Measurements from ENCODE around the gene FHAD1. TPM values are rescaled to one million over a fixed set of nuclear protein-coding genes. Genes with fewer than 3 reads are reported as not detected.
A peak's percentile ranks its signal among the peaks of the same experiment; 100 is the strongest.

FHAD1 gene
- total RNA-seq, 1 donor from 2014 or later, result not detected

DNA sequence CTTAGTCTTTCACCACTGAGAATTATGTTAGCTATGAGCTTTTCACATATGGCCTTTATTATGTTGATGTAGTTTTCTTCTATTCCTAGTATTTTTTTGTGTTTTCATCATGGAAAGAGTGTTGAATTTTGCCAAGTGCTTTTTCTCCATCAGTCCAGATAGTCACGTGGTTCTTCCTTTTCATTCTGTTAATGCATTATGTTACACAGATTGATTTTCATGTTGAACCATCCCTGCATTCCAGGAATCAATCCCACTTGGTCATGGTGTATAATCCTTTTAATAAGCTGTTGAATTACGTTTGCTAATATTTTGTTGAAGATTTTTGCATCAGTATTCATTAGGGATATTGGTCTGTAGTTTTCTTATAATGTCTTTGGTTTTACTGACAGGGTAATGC lies 17.7 kb downstream of the FHAD1 start:
- no peaks in the 10 kb centered on the region for H3K4me1 Mint-ChIP-seq (ENCODE audit: unreplicated experiment)
- no peak for DNase-seq (ENCODE audit: extremely low spot score, unreplicated experiment)
- TF ChIP-seq, protein P1, sequence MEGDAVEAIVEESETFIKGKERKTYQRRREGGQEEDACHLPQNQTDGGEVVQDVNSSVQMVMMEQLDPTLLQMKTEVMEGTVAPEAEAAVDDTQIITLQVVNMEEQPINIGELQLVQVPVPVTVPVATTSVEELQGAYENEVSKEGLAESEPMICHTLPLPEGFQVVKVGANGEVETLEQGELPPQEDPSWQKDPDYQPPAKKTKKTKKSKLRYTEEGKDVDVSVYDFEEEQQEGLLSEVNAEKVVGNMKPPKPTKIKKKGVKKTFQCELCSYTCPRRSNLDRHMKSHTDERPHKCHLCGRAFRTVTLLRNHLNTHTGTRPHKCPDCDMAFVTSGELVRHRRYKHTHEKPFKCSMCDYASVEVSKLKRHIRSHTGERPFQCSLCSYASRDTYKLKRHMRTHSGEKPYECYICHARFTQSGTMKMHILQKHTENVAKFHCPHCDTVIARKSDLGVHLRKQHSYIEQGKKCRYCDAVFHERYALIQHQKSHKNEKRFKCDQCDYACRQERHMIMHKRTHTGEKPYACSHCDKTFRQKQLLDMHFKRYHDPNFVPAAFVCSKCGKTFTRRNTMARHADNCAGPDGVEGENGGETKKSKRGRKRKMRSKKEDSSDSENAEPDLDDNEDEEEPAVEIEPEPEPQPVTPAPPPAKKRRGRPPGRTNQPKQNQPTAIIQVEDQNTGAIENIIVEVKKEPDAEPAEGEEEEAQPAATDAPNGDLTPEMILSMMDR (IDR thresholded peaks at IDR 0.05), result no peak
- no peaks in the 10 kb centered on the region for H3K36me3 Mint-ChIP-seq (ENCODE audit: unreplicated experiment)
- H3K27ac Mint-ChIP-seq (ENCODE audit: unreplicated experiment), result no peak overlapping the region
- no peaks in the 10 kb centered on the region for H3K9me3 Mint-ChIP-seq (ENCODE audit: unreplicated experiment)
- H3K4me3 Mint-ChIP-seq (ENCODE audit: unreplicated experiment), result no peak overlapping the region
- H3K27me3 Mint-ChIP-seq (ENCODE audit: unreplicated experiment), result peaks cover 55% of the 10 kb centered on the region

DNA sequence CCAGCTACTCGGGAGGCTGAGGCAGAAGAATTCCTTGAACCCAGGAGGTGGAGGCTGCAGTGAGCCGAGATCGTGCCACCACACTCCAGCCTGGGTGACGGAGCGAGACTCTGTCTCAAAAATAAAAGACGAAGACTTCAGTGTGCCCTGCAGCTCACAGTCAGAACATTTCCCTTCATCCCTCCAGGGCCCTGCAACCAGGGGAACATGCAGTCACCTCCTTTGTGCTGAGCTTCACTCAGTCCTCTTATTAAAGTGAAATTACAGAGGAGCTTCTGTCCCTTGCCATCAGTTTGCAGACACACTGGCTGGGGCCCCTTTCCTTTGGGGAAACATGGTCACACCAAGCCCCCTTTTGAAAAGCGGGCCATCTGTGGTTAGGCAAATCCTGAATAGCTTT lies 24.2 kb downstream of the FHAD1 start:
- no peaks in the 10 kb centered on the region for H3K9me3 Mint-ChIP-seq (ENCODE audit: unreplicated experiment)
- no peaks in the 10 kb centered on the region for H3K4me1 Mint-ChIP-seq (ENCODE audit: unreplicated experiment)
- peaks cover 53% of the 10 kb centered on the region for H3K27me3 Mint-ChIP-seq (ENCODE audit: unreplicated experiment)
- H3K4me3 Mint-ChIP-seq (ENCODE audit: unreplicated experiment), result no peak overlapping the region
- H3K36me3 Mint-ChIP-seq (ENCODE audit: unreplicated experiment), result no peaks in the 10 kb centered on the region
- DNase-seq (ENCODE audit: extremely low spot score, unreplicated experiment), result peak; percentile 51
- TF ChIP-seq, protein P1 (IDR thresholded peaks at IDR 0.05), result no peak
- H3K27ac Mint-ChIP-seq (ENCODE audit: unreplicated experiment), result no peak overlapping the region

DNA sequence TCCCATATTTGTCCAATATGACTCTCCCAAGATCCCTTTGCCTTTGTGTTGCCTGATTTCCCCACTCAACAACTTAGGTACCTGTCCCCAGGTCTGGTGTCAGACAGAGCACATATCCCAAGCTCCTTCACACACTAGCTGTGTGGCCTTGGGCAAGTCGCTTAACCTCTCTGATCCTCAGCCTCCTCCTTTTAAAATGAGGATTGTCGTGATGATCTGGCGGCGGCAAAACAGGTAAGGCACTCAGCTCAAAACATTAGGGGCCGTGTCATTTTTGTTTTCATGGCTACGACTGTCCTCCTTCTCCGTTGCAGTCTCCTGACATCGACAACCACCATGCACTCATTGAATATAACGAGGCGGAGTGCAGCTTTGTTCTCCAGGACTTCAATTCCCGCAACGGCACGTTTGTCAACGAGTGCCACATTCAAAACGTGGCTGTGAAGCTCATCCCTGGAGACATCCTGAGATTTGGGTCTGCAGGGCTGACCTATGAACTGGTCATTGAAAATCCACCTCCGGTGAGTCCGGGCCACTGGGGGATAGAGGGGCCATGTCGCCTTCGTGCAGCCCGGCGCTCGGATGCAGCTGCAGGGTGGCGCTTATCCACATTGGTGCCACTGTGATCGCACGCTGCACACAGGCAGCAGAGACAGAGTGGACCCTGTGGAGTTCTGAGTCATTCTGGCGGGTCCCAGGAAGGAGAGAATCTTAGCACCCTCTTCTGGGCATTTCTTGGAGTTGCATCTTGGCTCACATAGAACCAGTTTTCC lies 25.2 kb downstream of the FHAD1 start:
- TF ChIP-seq, protein P1 (IDR thresholded peaks at IDR 0.05), result peak; percentile 85
- H3K27me3 Mint-ChIP-seq (ENCODE audit: unreplicated experiment), result peaks cover 49% of the 10 kb centered on the region
- H3K9me3 Mint-ChIP-seq (ENCODE audit: unreplicated experiment), result no peaks in the 10 kb centered on the region
- H3K4me3 Mint-ChIP-seq (ENCODE audit: unreplicated experiment), result no peak overlapping the region
- peak; percentile 83 for DNase-seq (ENCODE audit: extremely low spot score, unreplicated experiment)
- H3K27ac Mint-ChIP-seq (ENCODE audit: unreplicated experiment), result no peak overlapping the region
- no peaks in the 10 kb centered on the region for H3K36me3 Mint-ChIP-seq (ENCODE audit: unreplicated experiment)
- no peaks in the 10 kb centered on the region for H3K4me1 Mint-ChIP-seq (ENCODE audit: unreplicated experiment)

DNA sequence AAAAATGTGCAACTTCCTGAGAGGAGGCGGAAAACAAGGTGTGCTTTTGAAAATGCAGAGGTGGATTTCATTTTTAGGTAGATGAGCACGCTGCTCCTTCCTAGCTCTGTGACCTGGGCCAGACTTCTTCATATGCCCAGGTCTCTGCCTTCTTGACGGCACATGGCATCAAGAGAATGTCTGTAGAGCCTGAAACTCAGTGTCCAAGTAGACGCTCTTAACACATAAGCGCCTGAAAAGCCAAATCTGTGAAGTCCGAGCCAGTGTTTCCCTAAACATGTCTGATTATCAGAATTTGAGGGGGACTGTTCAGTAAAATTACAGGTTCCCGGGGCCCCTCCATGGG lies 25.7 kb downstream of the FHAD1 start:
- H3K36me3 Mint-ChIP-seq (ENCODE audit: unreplicated experiment), result no peaks in the 10 kb centered on the region
- no peak overlapping the region for H3K27ac Mint-ChIP-seq (ENCODE audit: unreplicated experiment)
- peaks cover 46% of the 10 kb centered on the region for H3K27me3 Mint-ChIP-seq (ENCODE audit: unreplicated experiment)
- H3K9me3 Mint-ChIP-seq (ENCODE audit: unreplicated experiment), result no peaks in the 10 kb centered on the region
- no peaks in the 10 kb centered on the region for H3K4me1 Mint-ChIP-seq (ENCODE audit: unreplicated experiment)
- H3K4me3 Mint-ChIP-seq (ENCODE audit: unreplicated experiment), result no peak overlapping the region
- peak; percentile 19 for DNase-seq (ENCODE audit: extremely low spot score, unreplicated experiment)
- TF ChIP-seq, protein P1 (IDR thresholded peaks at IDR 0.05), result peak; percentile 4

DNA sequence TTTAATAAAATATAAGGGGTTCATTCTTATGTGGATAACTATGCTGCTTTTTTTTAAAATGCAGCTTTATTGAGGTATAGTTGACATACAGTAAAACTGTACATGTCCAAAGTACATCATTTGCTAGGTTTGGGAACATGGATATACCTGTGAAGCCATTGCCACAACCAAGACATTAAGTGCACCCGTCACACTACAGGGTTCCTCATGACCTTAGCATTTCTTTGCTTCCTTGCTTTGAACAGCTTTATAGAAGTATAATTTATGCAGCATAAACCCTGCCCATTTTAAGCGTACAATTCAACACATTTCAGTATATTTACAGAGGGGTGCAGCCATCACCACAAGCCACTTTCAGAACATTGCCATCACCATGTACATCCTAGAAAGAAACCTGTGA lies 26.3 kb downstream of the FHAD1 start:
- TF ChIP-seq, protein P1 (IDR thresholded peaks at IDR 0.05), result no peak
- Mint-ChIP-seq H3K27ac (ENCODE audit: unreplicated experiment) (no peak overlapping the region), H3K4me3 (ENCODE audit: unreplicated experiment) (no peak overlapping the region), H3K9me3 (ENCODE audit: unreplicated experiment) (no peaks in the 10 kb centered on the region), H3K36me3 (ENCODE audit: unreplicated experiment) (no peaks in the 10 kb centered on the region), H3K27me3 (ENCODE audit: unreplicated experiment) (peaks cover 46% of the 10 kb centered on the region), H3K4me1 (ENCODE audit: unreplicated experiment) (no peaks in the 10 kb centered on the region)
- DNase-seq (ENCODE audit: extremely low spot score, unreplicated experiment), result peak; percentile 8
